ENCODE data around the gene EXOSC7. TPM values are rescaled to one million over a fixed set of nuclear protein-coding genes. Genes with fewer than 3 reads are reported as not detected.

Gene EXOSC7
- total RNA-seq, 2 donors from 2014 or later = 24.9 to 35.6 TPM

GRCh38 chr3:44969154-44969827 is 6.8 kb upstream of the EXOSC7 start:
- TF ChIP-seq CTCF (IDR thresholded peaks at IDR 0.05) = no peak
- H3K9ac ChIP-seq (ENCODE audit: low read depth in 2 of 2, low read length in 2 of 2) = no peak overlapping the region
- H3K9me3 ChIP-seq = no peaks in the 10 kb centered on the region
- no peak overlapping the region for H3K27ac ChIP-seq
- H3K36me3 ChIP-seq = no peaks in the 10 kb centered on the region
- no peaks in the 10 kb centered on the region for H3K27me3 ChIP-seq
- no peak for DNase-seq
- H3K4me1 ChIP-seq = peaks cover 34% of the 10 kb centered on the region
- intact Hi-C loops (cut with DNase I) = no loop called here
- H3K4me3 ChIP-seq = no peak overlapping the region

DNA sequence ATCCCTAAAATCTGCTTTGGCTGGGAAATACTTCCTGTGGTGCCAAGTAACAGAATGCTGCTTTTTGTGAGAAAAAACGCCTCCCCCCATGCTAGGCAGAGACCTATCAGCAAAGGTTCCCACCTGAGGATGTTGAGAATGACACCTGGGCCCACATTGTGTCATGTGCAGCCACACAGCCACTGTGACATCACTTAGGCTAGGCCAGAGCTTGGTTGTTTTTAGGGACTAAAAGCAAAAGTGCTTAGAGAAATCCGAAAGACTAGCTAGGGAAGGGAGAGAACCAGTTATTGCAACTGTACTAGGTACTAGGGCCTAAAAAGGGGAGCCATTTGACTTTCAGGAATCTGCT is 6.2 kb upstream of the EXOSC7 start:
- DNase-seq = no peak
- no peak overlapping the region for H3K9ac ChIP-seq (ENCODE audit: low read depth in 2 of 2, low read length in 2 of 2)
- no peak overlapping the region for H3K27ac ChIP-seq
- no peak overlapping the region for H3K4me3 ChIP-seq
- H3K36me3 ChIP-seq = no peaks in the 10 kb centered on the region
- peaks cover 34% of the 10 kb centered on the region for H3K4me1 ChIP-seq
- H3K27me3 ChIP-seq = no peaks in the 10 kb centered on the region
- H3K9me3 ChIP-seq = no peaks in the 10 kb centered on the region
- intact Hi-C loops (cut with DNase I) = no loop called here
- TF ChIP-seq CTCF (IDR thresholded peaks at IDR 0.05) = no peak

DNA sequence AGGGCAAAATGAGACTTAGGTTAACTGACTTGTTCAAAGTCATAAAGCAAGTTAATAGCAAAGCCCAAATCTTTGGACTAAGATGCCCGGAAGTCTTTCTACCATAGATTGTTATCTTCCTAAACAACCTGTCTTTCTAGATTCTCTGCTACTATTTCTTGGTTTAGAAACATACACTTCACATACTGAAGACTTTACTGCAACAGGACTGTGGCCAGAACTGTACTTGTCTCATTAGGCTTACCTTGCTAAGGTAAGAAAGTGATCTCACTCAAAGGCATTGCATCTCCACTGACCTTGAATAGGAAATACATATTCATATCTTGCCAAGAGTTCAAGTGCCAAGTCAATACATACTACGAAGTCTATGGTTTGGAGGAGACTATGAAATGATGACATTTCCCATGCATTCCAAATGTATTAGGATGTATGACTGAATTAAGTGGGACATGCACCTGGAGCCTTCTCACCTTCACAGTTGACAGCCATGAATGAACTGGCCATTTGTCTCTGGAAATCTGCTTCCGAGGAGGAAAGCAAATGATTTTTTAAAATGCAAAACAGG is 5.0 kb upstream of the EXOSC7 start:
- H3K36me3 ChIP-seq = no peaks in the 10 kb centered on the region
- peaks cover 32% of the 10 kb centered on the region for H3K4me1 ChIP-seq
- H3K9ac ChIP-seq (ENCODE audit: low read depth in 2 of 2, low read length in 2 of 2) = peak overlapping the region in 1 of 2 donors; percentile 59
- H3K9me3 ChIP-seq = no peaks in the 10 kb centered on the region
- no peak for TF ChIP-seq CTCF (IDR thresholded peaks at IDR 0.05)
- no peak for DNase-seq
- intact Hi-C loops (cut with DNase I) = no loop called here
- peak overlapping the region; percentile 64 for H3K27ac ChIP-seq
- H3K4me3 ChIP-seq = no peak overlapping the region
- no peaks in the 10 kb centered on the region for H3K27me3 ChIP-seq

GRCh38 chr3:44974416-44974815 is 1.6 kb upstream of the EXOSC7 start:
- DNase-seq = peak; percentile 84
- Histone ChIP-seq H3K4me3 (peak overlapping the region; percentile 87), H3K27ac (peak overlapping the region; percentile 81)

GRCh38 chr3:44981220-44981619 is 5.2 kb downstream of the EXOSC7 start:
- no peak for TF ChIP-seq CTCF (IDR thresholded peaks at IDR 0.05)

More at GRCh38 chr3:44974416-44974815, 1.6 kb upstream of the EXOSC7 start:
- Histone ChIP-seq H3K27me3 (no peaks in the 10 kb centered on the region), H3K36me3 (no peaks in the 10 kb centered on the region), H3K9ac (ENCODE audit: low read depth in 2 of 2, low read length in 2 of 2) (peak overlapping the region in 1 of 2 donors; percentile 96), H3K4me1 (peaks cover 14% of the 10 kb centered on the region), H3K9me3 (no peaks in the 10 kb centered on the region)
- intact Hi-C loops (cut with DNase I) = no loop called here
- no peak for TF ChIP-seq CTCF (IDR thresholded peaks at IDR 0.05)

More at GRCh38 chr3:44981220-44981619, 5.2 kb downstream of the EXOSC7 start:
- H3K9ac ChIP-seq (ENCODE audit: low read depth in 2 of 2, low read length in 2 of 2) = no peak overlapping the region
- DNase-seq = no peak
- H3K27me3 ChIP-seq = no peaks in the 10 kb centered on the region
- intact Hi-C loops (cut with DNase I) = no loop called here
- H3K27ac ChIP-seq = no peak overlapping the region
- H3K4me1 ChIP-seq = no peaks in the 10 kb centered on the region
- H3K9me3 ChIP-seq = no peaks in the 10 kb centered on the region
- no peak overlapping the region for H3K4me3 ChIP-seq
- no peaks in the 10 kb centered on the region for H3K36me3 ChIP-seq

Measured in colonic mucosa (tissue), 4 donors.